GM13976 (cell line): ENCODE measurements around the gene ANGEL2.
A peak's percentile ranks its signal among the peaks of the same experiment; 100 is the strongest.

Experiments
- DNase-seq: peaks from one replicate; pipeline ENCODE4 v3.0.0; 2012; ENCODE audit warnings: low spot score
- in situ Hi-C: fragments of 300-500 bp; cut with MboI; formaldehyde crosslinking; loops from one replicate; pipeline ENCODE4 v1.12.0; 2022; ENCODE audit warnings: low sequenced_read_pairs, mixed read lengths, inconsistent platforms; ENCODE audit not compliant: unreplicated experiment
- TF ChIP-seq, protein P1 (sequence below): IDR thresholded peaks from 2 replicates; pipeline ENCODE4 v1.5.1; 2012; ENCODE audit warnings: borderline replicate concordance, mild to moderate bottlenecking; ENCODE audit not compliant: insufficient read depth; ENCODE audit errors: extremely low read depth, missing control alignments, control extremely low read depth

ANGEL2 gene

DNA sequence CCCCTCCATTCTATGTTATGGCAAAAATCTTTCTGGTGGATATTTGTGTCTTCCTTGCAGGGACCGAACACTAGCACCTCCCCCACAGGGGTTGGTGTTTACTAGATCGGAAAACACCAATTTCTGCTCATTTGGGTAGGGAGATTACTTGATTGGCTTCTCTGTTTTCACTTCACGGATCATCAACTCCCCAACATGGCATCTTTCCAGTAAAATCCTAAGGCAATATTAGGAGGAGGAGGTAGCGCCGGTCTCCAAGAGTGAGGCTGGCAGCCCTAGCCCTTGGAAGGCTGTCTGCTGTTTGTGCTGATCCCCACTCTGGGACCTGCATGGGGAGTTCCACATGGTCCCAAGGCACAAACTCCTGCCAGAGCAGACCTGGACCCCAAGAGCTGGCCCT lies 53.2 kb downstream of the ANGEL2 start:
- in situ Hi-C loops: no loop called here
- TF ChIP-seq, protein P1, sequence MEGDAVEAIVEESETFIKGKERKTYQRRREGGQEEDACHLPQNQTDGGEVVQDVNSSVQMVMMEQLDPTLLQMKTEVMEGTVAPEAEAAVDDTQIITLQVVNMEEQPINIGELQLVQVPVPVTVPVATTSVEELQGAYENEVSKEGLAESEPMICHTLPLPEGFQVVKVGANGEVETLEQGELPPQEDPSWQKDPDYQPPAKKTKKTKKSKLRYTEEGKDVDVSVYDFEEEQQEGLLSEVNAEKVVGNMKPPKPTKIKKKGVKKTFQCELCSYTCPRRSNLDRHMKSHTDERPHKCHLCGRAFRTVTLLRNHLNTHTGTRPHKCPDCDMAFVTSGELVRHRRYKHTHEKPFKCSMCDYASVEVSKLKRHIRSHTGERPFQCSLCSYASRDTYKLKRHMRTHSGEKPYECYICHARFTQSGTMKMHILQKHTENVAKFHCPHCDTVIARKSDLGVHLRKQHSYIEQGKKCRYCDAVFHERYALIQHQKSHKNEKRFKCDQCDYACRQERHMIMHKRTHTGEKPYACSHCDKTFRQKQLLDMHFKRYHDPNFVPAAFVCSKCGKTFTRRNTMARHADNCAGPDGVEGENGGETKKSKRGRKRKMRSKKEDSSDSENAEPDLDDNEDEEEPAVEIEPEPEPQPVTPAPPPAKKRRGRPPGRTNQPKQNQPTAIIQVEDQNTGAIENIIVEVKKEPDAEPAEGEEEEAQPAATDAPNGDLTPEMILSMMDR: no peak
- DNase-seq: no peak

DNA sequence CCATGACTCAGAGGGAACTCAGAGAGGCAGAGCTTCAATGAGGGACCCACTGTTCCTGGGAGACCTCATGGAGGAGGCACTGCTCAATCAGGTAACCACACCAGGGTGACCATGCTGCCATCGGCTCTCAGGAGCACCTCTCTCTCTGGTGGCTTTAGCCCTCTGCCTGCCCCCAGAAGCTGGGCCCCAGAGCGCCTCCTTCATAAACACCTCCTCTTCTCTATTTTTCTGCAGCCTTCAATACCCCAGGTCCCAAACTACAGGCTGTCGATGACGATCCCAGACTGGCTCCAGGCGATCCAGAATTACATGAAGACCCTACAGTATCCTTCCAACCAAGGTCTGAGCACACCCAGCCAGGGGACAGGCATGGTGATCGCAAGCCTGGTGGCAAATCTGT lies 54.7 kb downstream of the ANGEL2 start:
- no peak for DNase-seq

DNA sequence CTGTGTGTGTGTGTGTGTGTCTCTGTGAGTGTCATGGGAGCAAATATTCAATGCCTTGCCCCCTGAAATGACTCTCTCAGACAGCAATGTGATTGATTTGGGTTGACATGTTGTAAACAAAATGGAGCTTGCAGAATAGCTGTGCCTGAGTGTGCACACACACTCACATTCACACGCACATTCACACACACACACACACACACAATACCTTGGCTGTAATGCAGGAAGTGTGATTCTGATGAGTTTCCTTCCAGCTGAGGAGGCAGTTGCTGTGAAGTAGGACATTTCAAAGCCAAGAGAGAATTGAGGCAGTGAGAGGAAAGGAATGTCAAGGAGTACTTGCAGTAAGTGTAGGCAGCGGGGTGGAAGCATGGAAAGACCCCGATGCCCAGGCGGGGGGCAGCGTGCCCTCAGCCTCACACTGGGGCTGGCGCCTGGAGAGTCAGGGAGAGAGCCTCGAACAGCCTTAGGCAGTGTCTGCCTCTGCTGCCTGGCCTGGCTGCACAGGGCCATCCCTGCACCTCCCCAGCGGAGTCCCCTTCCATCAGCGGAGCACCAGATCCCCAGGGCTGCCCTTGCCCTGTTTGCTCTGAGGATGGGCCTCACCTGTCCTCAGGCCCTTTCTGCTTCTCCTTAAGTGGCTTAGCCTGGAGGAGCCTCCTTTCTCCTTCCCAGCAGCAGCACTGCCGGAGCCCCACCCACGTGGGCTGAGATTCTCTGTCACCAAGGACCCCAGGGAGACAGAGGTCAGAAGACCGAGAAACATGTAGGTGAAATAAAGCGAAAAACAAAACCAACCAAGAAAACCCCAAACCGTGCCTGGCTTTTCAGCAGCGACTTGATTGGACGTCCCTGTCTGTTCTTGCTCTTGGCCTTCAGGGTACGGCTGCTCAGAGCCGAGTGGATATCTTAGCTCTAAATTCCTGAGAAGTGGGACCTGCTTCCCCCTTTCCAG lies 56.1 kb downstream of the ANGEL2 start:
- DNase-seq: peak; percentile 84
- TF ChIP-seq, protein P1: no peak
- in situ Hi-C loops: no loop called here

More for the DNA sequence above, 54.7 kb downstream of the ANGEL2 start:
- in situ Hi-C loops: no loop called here
- TF ChIP-seq, protein P1: no peak

DNA sequence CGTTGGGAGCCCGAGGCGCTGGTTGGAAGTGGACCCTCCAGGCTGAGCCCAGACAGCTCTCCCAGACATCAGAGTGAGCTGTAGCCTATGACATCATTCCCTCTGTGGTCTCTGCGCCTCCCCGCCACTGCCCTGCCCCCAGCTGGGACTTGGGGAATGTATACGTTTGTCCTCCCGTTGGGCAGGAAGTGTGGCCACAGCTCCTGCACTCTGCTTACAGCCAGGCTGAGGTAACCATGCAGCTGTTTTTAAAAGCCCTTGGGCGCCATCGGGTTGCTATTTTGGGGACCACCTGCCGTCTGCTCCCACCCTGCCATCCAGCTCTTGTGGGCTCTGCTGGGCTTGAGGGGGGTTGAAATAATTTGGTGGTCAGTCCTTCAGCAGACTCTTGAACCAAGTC lies 57.5 kb downstream of the ANGEL2 start:
- peak; percentile 45 for DNase-seq
- in situ Hi-C loops: no loop called here
- TF ChIP-seq, protein P1: no peak

DNA sequence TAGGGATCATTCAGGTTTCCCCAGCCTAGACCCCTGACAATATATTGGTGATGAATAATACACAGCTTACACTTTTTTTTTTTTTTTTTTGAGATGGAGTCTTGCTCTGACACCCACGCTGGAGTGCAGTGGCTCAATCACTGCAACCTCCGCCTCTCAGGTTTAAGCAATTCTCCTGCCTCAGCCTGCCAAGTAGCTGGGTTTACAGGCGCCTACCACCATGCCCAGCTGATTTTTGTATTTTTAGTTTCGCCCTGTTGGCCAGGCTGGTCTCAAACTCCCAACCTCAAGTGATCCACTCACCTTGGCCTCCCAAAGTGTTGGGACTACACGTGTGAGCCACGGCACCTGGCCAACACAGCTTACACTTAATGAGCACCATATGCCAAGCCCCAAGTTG lies 58.1 kb downstream of the ANGEL2 start:
- in situ Hi-C loops: no loop called here
- TF ChIP-seq, protein P1: no peak
- no peak for DNase-seq

DNA sequence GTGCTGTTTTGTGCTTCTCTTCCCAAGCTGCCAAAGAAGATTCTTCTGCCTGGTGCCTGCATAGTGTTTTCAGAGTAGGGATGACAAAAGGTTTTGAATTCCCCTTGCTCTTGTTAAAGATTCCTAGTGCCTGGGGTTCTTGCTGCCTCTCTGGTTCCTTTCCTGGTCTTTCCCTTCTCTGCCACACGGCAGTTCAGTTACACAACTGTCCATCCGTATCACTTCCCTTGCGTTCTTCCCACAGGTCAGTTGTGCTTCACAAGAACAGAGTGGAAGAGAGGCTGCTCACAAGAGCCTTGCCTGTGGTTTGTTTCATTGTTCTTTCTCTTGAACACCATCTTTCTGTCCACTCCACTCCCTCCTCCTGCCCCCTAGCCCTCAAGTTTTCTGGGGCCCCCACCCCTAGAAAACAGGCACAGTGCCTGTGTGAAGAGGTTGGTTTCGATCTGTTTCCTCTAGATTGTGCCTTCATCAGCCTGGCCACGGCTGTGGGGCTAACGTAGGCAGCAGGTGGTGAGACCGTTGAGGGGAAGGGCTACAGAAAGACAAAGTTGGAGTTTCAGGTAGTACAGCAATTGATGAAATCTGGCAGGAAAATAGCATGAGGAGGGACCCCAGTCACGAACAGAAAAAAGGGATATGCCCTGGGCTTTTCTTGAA lies 59.6 kb downstream of the ANGEL2 start:
- TF ChIP-seq, protein P1: no peak
- in situ Hi-C loops: no loop called here
- no peak for DNase-seq
